Measurements from ENCODE around the gene POMT1.
"Not testable (repeated sequence)": the region's sequence is repeated elsewhere in the genome, so short reads cannot be mapped to it uniquely, and the experiment has no call there.

The POMT1 gene

DNA sequence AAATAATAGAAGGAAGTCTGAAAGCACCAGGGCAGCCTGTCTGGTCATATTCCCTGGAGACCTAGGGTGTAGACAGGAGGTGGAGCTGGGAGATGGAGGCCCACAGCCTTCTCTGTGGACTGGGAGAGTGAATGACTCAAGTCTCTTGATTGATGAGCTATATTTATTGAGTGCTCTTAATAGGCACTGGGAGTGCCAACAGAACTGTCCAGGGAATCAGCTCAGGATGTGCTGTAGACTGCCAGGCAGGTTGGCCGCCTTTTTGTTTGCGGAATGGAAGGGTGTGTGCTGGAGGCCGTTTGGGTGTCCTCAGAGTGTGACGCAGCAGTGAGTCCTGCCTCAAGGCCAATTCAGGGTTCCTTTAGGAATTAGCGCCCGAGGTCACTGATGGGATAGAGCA lies 33.4 kb upstream of the POMT1 start:
- H2AFZ ChIP-seq (ENCODE audit: low read length) = no peak overlapping the region
- TF ChIP-seq, protein P1, sequence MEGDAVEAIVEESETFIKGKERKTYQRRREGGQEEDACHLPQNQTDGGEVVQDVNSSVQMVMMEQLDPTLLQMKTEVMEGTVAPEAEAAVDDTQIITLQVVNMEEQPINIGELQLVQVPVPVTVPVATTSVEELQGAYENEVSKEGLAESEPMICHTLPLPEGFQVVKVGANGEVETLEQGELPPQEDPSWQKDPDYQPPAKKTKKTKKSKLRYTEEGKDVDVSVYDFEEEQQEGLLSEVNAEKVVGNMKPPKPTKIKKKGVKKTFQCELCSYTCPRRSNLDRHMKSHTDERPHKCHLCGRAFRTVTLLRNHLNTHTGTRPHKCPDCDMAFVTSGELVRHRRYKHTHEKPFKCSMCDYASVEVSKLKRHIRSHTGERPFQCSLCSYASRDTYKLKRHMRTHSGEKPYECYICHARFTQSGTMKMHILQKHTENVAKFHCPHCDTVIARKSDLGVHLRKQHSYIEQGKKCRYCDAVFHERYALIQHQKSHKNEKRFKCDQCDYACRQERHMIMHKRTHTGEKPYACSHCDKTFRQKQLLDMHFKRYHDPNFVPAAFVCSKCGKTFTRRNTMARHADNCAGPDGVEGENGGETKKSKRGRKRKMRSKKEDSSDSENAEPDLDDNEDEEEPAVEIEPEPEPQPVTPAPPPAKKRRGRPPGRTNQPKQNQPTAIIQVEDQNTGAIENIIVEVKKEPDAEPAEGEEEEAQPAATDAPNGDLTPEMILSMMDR (IDR thresholded peaks at IDR 0.05; ENCODE audit: low read length) = no peak
- no peak for TF ChIP-seq EZH2 (optimal IDR thresholded peaks at IDR 0.05; ENCODE audit: low read depth, low read length)
- no peak for TF ChIP-seq EZH2phosphoT487 (IDR thresholded peaks at IDR 0.05; ENCODE audit: low read length)
- H3K27ac ChIP-seq (ENCODE audit: low read length) = no peak overlapping the region
- no peaks in the 10 kb centered on the region for H3K9me3 ChIP-seq (replicated peaks; ENCODE audit: insufficient read depth, low read length)
- H3K4me3 ChIP-seq (ENCODE audit: low read length) = no peak overlapping the region
- no peaks in the 10 kb centered on the region for H3K4me1 ChIP-seq (ENCODE audit: low read length)
- no peaks in the 10 kb centered on the region for H3F3A ChIP-seq (ENCODE audit: insufficient read depth, low read length)
- no peaks in the 10 kb centered on the region for H3K9me2 ChIP-seq (replicated peaks; ENCODE audit: insufficient read depth, low read length)
- peaks cover 5% of the 10 kb centered on the region for H4K20me1 ChIP-seq (ENCODE audit: insufficient read depth, low read length)
- H3K4me2 ChIP-seq (ENCODE audit: low read depth, low read length) = no peak overlapping the region
- H3K9ac ChIP-seq (ENCODE audit: low read length) = no peak overlapping the region
- H3K27me3 ChIP-seq (replicated peaks; ENCODE audit: insufficient read depth, low read length) = no peaks in the 10 kb centered on the region
- peaks cover 90% of the 10 kb centered on the region for H3K79me2 ChIP-seq (ENCODE audit: low read length)
- H3K36me3 ChIP-seq (replicated peaks; ENCODE audit: insufficient read depth, low read length) = peaks cover 18% of the 10 kb centered on the region
- no peak for DNase-seq

DNA sequence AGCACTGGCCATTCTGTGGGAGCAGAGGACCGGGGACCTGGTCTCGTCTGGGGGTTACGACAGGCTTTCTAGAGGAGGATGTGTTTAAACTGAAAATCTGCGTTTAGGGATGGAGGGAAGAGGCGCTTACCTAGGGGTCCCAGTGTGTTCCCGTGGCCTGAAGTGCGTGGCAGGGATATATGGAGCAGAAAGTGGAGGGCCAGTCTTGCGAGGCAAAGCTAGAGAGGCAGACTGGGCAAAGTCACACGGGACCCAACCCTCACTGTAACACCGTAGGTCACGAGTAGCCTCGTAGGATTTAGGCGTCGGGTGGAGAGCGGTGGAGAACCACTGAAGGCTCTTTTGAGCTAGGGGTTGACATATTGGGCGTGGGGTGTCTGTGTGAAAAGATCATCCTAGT lies 32.8 kb upstream of the POMT1 start:
- Histone ChIP-seq H3K9ac (ENCODE audit: low read length) (no peak overlapping the region), H3K36me3 (replicated peaks; ENCODE audit: insufficient read depth, low read length) (peaks cover 17% of the 10 kb centered on the region), H2AFZ (ENCODE audit: low read length) (no peak overlapping the region), H3K9me3 (replicated peaks; ENCODE audit: insufficient read depth, low read length) (no peaks in the 10 kb centered on the region), H3K4me2 (ENCODE audit: low read depth, low read length) (no peak overlapping the region), H3K79me2 (ENCODE audit: low read length) (peaks cover 89% of the 10 kb centered on the region), H3K4me3 (ENCODE audit: low read length) (no peak overlapping the region), H3K27ac (ENCODE audit: low read length) (no peak overlapping the region), H3K4me1 (ENCODE audit: low read length) (no peaks in the 10 kb centered on the region), H4K20me1 (ENCODE audit: insufficient read depth, low read length) (peaks cover 5% of the 10 kb centered on the region), H3K9me2 (replicated peaks; ENCODE audit: insufficient read depth, low read length) (no peaks in the 10 kb centered on the region), H3K27me3 (replicated peaks; ENCODE audit: insufficient read depth, low read length) (no peaks in the 10 kb centered on the region), H3F3A (ENCODE audit: insufficient read depth, low read length) (no peaks in the 10 kb centered on the region)
- TF ChIP-seq, protein P1 (IDR thresholded peaks at IDR 0.05; ENCODE audit: low read length) = no peak
- TF ChIP-seq EZH2 (optimal IDR thresholded peaks at IDR 0.05; ENCODE audit: low read depth, low read length) = no peak
- no peak for TF ChIP-seq EZH2phosphoT487 (IDR thresholded peaks at IDR 0.05; ENCODE audit: low read length)
- no peak for DNase-seq

DNA sequence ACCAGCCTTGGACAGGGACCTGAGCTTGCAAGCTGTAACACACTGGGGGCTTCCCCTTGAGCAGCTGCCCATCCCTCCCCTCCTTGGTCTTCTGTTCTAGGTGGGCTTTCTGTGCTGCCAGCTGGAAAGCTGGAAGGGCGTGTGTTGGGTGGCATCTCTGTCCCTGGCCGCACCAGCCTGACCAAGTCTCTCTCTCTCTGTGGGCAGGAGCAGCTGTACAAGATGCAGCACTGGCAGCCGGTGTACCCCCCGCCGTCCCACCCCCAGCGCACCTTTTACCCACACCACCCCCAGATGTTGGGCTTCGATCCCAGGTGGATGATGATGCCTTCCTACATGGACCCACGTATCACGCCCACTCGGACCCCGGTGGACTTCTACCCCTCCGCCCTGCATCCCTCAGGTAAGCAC lies 32.1 kb upstream of the POMT1 start:
- Histone ChIP-seq H3K27ac (ENCODE audit: low read length) (no peak overlapping the region), H3K27me3 (replicated peaks; ENCODE audit: insufficient read depth, low read length) (no peaks in the 10 kb centered on the region), H3F3A (ENCODE audit: insufficient read depth, low read length) (no peaks in the 10 kb centered on the region), H3K4me2 (ENCODE audit: low read depth, low read length) (no peak overlapping the region), H3K4me3 (ENCODE audit: low read length) (no peak overlapping the region), H3K4me1 (ENCODE audit: low read length) (no peaks in the 10 kb centered on the region), H3K9me2 (replicated peaks; ENCODE audit: insufficient read depth, low read length) (no peaks in the 10 kb centered on the region), H3K36me3 (replicated peaks; ENCODE audit: insufficient read depth, low read length) (peaks cover 18% of the 10 kb centered on the region), H3K9ac (ENCODE audit: low read length) (no peak overlapping the region), H2AFZ (ENCODE audit: low read length) (no peak overlapping the region), H4K20me1 (ENCODE audit: insufficient read depth, low read length) (peaks cover 5% of the 10 kb centered on the region), H3K9me3 (replicated peaks; ENCODE audit: insufficient read depth, low read length) (no peaks in the 10 kb centered on the region), H3K79me2 (ENCODE audit: low read length) (peaks cover 89% of the 10 kb centered on the region)
- DNase-seq = no peak
- TF ChIP-seq, protein P1 (IDR thresholded peaks at IDR 0.05; ENCODE audit: low read length) = no peak
- TF ChIP-seq EZH2phosphoT487 (IDR thresholded peaks at IDR 0.05; ENCODE audit: low read length) (no peak), EZH2 (optimal IDR thresholded peaks at IDR 0.05; ENCODE audit: low read depth, low read length) (no peak)

DNA sequence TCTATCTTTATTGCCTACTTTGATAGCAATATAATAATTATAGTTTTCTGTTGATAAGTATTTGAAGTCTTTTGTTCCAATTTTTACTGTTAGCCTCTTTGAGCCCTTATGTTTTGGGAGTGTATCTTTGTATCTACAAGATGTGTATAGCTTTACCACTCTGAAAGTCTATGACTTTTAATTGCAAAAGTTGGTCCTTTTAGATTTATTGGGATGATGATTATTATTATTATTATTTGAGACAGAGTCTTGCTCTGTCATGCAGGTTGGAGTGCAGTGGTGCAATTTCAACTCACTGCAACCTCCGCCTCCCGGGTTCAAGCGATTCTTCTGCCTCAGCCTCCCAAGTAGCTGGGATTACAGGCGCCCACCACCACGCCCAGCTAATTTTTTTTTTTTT lies 30.6 kb upstream of the POMT1 start:
- not testable (repeated sequence) for H3K27ac ChIP-seq (ENCODE audit: low read length); H2AFZ ChIP-seq (ENCODE audit: low read length); H3K9me3 ChIP-seq (replicated peaks; ENCODE audit: insufficient read depth, low read length); H4K20me1 ChIP-seq (ENCODE audit: insufficient read depth, low read length); H3K4me1 ChIP-seq (ENCODE audit: low read length); H3K4me2 ChIP-seq (ENCODE audit: low read depth, low read length); H3K9me2 ChIP-seq (replicated peaks; ENCODE audit: insufficient read depth, low read length); H3K9ac ChIP-seq (ENCODE audit: low read length); H3K27me3 ChIP-seq (replicated peaks; ENCODE audit: insufficient read depth, low read length); H3F3A ChIP-seq (ENCODE audit: insufficient read depth, low read length); DNase-seq; H3K4me3 ChIP-seq (ENCODE audit: low read length)
- Histone ChIP-seq H3K36me3 (replicated peaks; ENCODE audit: insufficient read depth, low read length) (peaks cover 20% of the 10 kb centered on the region), H3K79me2 (ENCODE audit: low read length) (peaks cover 92% of the 10 kb centered on the region)
